Measurements from ENCODE around the gene SYNE4. TPM values are rescaled to one million over a fixed set of nuclear protein-coding genes. Genes with fewer than 3 reads are reported as not detected.

Gene SYNE4
- total and polyA plus RNA-seq, 2 of the 4 experiments (the other 2 are of a cell fraction), result 0.27 TPM; not detected in 1

DNA sequence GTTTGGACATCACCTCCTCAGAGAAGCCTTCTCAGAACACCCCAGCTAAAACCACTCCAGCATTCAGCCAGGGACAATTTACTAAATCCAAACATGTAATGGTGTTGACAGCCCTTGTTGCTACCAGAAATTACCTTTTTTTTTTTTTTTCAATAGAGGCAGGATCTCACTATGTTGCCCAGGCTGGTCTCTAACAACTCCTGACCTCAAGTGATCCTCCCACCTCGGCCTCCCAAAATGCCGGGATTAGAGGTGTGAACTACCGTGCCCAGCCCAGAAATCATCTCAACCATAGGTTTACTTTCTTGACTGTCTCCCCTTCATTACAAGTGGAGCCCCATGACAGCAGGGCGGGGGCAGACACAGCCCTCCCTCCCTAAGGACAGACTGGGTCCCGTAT is 14.8 kb upstream of the SYNE4 start:
- Histone ChIP-seq H2AK9ac (replicated peaks; ENCODE audit: low read depth, low read length, poor library complexity) (no peak overlapping the region), H2BK15ac (ENCODE audit: low read depth, low read length) (no peak overlapping the region), H3K14ac (replicated peaks; ENCODE audit: low read depth, low read length) (no peak overlapping the region), H3K9ac (ENCODE audit: low read depth, low read length) (no peak overlapping the region), H2BK120ac (ENCODE audit: low read depth, low read length) (no peak overlapping the region), H2BK5ac (ENCODE audit: low read depth, low read length, poor library complexity, severe bottlenecking) (no peak overlapping the region), H3K4me1 (ENCODE audit: control insufficient read depth, insufficient read depth, low read length) (no peaks in the 10 kb centered on the region), H3K23ac (ENCODE audit: low read depth, low read length) (no peak overlapping the region), H3K27me3 (ENCODE audit: control insufficient read depth, insufficient read depth, low read length) (no peaks in the 10 kb centered on the region), H2AFZ (replicated peaks; ENCODE audit: low read length, poor library complexity) (no peak overlapping the region), H3K4me2 (ENCODE audit: low read depth, low read length) (no peak overlapping the region), H3K4me3 (ENCODE audit: insufficient read depth, low read depth, low read length) (no peak overlapping the region), H3K27ac (ENCODE audit: insufficient read depth, low read length) (no peak overlapping the region), H2BK20ac (ENCODE audit: low read depth, low read length) (no peak overlapping the region), H3K9me3 (ENCODE audit: control insufficient read depth, insufficient read depth, low read length) (no peaks in the 10 kb centered on the region), H4K5ac (ENCODE audit: low read depth, low read length) (no peak overlapping the region), H4K91ac (ENCODE audit: insufficient read depth, low read depth, low read length) (no peak overlapping the region), H3K56ac (ENCODE audit: extremely low read depth, insufficient read depth, low read length) (no peak overlapping the region), H3K4ac (ENCODE audit: low read depth, low read length) (no peak overlapping the region), H4K20me1 (ENCODE audit: insufficient read depth, low read length) (no peaks in the 10 kb centered on the region; the same call in 1 of the 2 replicates), H3K79me1 (ENCODE audit: low read depth in 1 of 2, low read length in 2 of 2) (peaks cover 0 to 3% of the 10 kb centered on the region in 2 experiments; a peak in 2 of 4 replicates), H3K18ac (ENCODE audit: low read depth, low read length) (no peak overlapping the region), H4K8ac (ENCODE audit: low read depth in 2 of 2, low read length in 2 of 2) (no peak overlapping the region), H3K9me1 (ENCODE audit: insufficient read depth, low read length) (peaks cover 6% of the 10 kb centered on the region; the same call in 1 of the 2 replicates), H2AK5ac (ENCODE audit: low read depth, low read length) (no peak overlapping the region), H3K36me3 (ENCODE audit: control insufficient read depth, insufficient read depth, low read length) (peaks cover 70% of the 10 kb centered on the region)
- dilution Hi-C loops (cut with HindIII; ENCODE audit: low sequenced_read_pairs, unreplicated experiment) (no loop called here), in situ Hi-C loops (cut with MboI; ENCODE audit: low sequenced_read_pairs) (no loop called here), intact Hi-C loops (cut with micrococcal nuclease) (no loop called here)
- BruUV-seq (replicated peaks), result no TSS peak
- POLR2A ChIA-PET (ENCODE audit: unreplicated experiment), result no interaction called here
- DNase-seq (no peak), ATAC-seq (ENCODE audit: low read depth) (no peak)
- TF ChIP-seq RFX5 (IDR thresholded peaks at IDR 0.05; ENCODE audit: low read depth, low read length) (no peak), RAD21 (IDR thresholded peaks at IDR 0.05; ENCODE audit: low read length) (no peak), POLR2A (IDR thresholded peaks at IDR 0.05; ENCODE audit: low read depth, low read length) (no peak), FOS (IDR thresholded peaks at IDR 0.05; ENCODE audit: low read depth, low read length) (no peak), MAZ (IDR thresholded peaks at IDR 0.05; ENCODE audit: borderline replicate concordance, low read depth, low read length) (no peak), MXI1 (IDR thresholded peaks at IDR 0.05; ENCODE audit: borderline replicate concordance, low read depth, low read length) (no peak), NFE2L2 (IDR thresholded peaks at IDR 0.05; ENCODE audit: low read depth, low read length) (no peak), CEBPB (IDR thresholded peaks at IDR 0.05; ENCODE audit: low read depth, low read length) (no peak), SMC3 (IDR thresholded peaks at IDR 0.05; ENCODE audit: low read depth, low read length) (no peak), CHD1 (IDR thresholded peaks at IDR 0.05; ENCODE audit: low read depth, low read length) (no peak), BHLHE40 (IDR thresholded peaks at IDR 0.05; ENCODE audit: low read depth, low read length) (no peak), MAFK (IDR thresholded peaks at IDR 0.05; ENCODE audit: low read depth, low read length) (no peak), RCOR1 (IDR thresholded peaks at IDR 0.05; ENCODE audit: insufficient replicate concordance, low read length) (no peak)
- TF ChIP-seq, protein P1, sequence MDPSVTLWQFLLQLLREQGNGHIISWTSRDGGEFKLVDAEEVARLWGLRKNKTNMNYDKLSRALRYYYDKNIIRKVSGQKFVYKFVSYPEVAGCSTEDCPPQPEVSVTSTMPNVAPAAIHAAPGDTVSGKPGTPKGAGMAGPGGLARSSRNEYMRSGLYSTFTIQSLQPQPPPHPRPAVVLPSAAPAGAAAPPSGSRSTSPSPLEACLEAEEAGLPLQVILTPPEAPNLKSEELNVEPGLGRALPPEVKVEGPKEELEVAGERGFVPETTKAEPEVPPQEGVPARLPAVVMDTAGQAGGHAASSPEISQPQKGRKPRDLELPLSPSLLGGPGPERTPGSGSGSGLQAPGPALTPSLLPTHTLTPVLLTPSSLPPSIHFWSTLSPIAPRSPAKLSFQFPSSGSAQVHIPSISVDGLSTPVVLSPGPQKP (IDR thresholded peaks at IDR 0.05; ENCODE audit: borderline replicate concordance, low read depth, low read length), result no peak
- TF ChIP-seq, protein P2, sequence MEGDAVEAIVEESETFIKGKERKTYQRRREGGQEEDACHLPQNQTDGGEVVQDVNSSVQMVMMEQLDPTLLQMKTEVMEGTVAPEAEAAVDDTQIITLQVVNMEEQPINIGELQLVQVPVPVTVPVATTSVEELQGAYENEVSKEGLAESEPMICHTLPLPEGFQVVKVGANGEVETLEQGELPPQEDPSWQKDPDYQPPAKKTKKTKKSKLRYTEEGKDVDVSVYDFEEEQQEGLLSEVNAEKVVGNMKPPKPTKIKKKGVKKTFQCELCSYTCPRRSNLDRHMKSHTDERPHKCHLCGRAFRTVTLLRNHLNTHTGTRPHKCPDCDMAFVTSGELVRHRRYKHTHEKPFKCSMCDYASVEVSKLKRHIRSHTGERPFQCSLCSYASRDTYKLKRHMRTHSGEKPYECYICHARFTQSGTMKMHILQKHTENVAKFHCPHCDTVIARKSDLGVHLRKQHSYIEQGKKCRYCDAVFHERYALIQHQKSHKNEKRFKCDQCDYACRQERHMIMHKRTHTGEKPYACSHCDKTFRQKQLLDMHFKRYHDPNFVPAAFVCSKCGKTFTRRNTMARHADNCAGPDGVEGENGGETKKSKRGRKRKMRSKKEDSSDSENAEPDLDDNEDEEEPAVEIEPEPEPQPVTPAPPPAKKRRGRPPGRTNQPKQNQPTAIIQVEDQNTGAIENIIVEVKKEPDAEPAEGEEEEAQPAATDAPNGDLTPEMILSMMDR (conservative IDR thresholded peaks at IDR 0.05; ENCODE audit: low read depth, low read length), result no peak
- TF ChIP-seq, protein P3, sequence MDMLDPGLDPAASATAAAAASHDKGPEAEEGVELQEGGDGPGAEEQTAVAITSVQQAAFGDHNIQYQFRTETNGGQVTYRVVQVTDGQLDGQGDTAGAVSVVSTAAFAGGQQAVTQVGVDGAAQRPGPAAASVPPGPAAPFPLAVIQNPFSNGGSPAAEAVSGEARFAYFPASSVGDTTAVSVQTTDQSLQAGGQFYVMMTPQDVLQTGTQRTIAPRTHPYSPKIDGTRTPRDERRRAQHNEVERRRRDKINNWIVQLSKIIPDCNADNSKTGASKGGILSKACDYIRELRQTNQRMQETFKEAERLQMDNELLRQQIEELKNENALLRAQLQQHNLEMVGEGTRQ (IDR thresholded peaks at IDR 0.05; ENCODE audit: low read depth, low read length), result no peak
- CTCF ChIA-PET, result no interaction called here
- WGBS, 2 experiments (ENCODE audit: extremely low coverage in 2 of 2, insufficient read length in 1 of 2), result no CpG with 5 or more reads among the region's 5 CpGs
